ENCODE data around the gene UEVLD.

DNA sequence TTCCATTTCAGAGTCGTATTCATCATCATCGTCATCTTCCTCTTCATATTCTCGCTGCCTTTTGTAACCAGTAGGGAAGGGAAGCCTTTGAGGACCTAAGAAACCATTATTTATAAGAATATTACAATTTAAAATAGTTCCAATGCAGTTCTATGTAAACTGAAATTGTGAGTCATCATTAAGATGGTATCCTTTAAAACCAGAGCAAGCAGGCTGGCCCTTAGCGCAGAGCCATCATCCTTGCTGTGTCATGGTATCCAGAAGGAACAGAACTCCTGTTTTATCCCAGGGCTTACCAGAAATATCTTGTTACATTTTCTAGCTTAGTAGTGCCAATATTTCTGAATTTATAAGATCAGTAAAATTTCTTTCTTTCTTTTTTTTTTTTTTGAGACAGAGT, 23.9 kb upstream of the UEVLD start:
- TF ChIP-seq, protein P1, sequence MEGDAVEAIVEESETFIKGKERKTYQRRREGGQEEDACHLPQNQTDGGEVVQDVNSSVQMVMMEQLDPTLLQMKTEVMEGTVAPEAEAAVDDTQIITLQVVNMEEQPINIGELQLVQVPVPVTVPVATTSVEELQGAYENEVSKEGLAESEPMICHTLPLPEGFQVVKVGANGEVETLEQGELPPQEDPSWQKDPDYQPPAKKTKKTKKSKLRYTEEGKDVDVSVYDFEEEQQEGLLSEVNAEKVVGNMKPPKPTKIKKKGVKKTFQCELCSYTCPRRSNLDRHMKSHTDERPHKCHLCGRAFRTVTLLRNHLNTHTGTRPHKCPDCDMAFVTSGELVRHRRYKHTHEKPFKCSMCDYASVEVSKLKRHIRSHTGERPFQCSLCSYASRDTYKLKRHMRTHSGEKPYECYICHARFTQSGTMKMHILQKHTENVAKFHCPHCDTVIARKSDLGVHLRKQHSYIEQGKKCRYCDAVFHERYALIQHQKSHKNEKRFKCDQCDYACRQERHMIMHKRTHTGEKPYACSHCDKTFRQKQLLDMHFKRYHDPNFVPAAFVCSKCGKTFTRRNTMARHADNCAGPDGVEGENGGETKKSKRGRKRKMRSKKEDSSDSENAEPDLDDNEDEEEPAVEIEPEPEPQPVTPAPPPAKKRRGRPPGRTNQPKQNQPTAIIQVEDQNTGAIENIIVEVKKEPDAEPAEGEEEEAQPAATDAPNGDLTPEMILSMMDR (IDR thresholded peaks at IDR 0.05 in 8 of 11, conservative IDR thresholded peaks at IDR 0.05 in 3 of 11), result no peak
- TF ChIP-seq POLR2A (IDR thresholded peaks at IDR 0.05) (no peak), POLR2AphosphoS5 (IDR thresholded peaks at IDR 0.05) (no peak)

Data from spleen (tissue), 7 donors.